ENCODE results near the gene ARHGAP9.
A peak's percentile ranks its signal among the peaks of the same experiment; 100 is the strongest.

Gene ARHGAP9

DNA sequence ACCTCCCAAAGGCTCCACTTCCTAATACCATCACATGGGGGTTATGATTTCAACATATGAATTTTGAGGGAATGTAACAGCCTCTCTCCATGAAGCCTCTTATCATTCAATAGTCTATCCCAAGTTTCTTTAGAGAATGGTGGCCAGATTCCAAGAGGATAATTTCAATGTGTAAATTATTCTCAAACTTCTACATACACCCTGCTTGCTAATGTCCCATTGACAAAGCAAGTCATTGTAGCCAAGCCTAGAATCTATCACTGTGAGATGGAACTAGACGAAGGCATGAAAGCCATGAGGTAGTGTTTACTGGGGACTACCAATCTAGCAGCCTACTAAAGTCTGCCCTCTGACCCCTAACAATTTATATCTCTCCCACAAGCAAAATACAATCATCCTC is 41.3 kb downstream of the ARHGAP9 start:
- Histone ChIP-seq H3K4me3 (no peak overlapping the region), H3K9me3 (replicated peaks in 1 of 11) (peaks cover 7 to 18% (median 16%) of the 10 kb centered on the region in 11 experiments; a peak in 19 of 22 replicates), H3K27ac (no peak overlapping the region), H3K4me1 (peaks cover 10 to 20% (median 12%) of the 10 kb centered on the region in 10 experiments; a peak in 17 of 20 replicates), H3K36me3 (no peaks in the 10 kb centered on the region), H3K9ac (no peak overlapping the region), H3K4me2 (no peak overlapping the region), H3K27me3 (no peaks in the 10 kb centered on the region), H4K20me1 (no peaks in the 10 kb centered on the region)
- TF ChIP-seq Cebpa-rat (IDR thresholded peaks at IDR 0.05), result no peak

- Histone ChIP-seq H3K27ac (peak overlapping the region in 8 of 11 experiments; percentile 26 to 56 (median 41); a peak in 15 of 22 replicates), H3K4me2 (peak overlapping the region; percentile 5 to 56 (median 49); a peak in 18 of 22 replicates), H3K4me3 (no peak overlapping the region), H3K9me3 (replicated peaks in 1 of 11) (no peaks in the 10 kb centered on the region), H3K36me3 (no peaks in the 10 kb centered on the region), H3K27me3 (no peaks in the 10 kb centered on the region), H3K9ac (peak overlapping the region in 9 of 11 experiments; percentile 9 to 51 (median 35); a peak in 11 of 22 replicates), H4K20me1 (no peaks in the 10 kb centered on the region), H3K4me1 (peaks cover 10 to 28% (median 23%) of the 10 kb centered on the region in 10 experiments; a peak in 19 of 20 replicates)
- TF ChIP-seq Cebpa-rat (IDR thresholded peaks at IDR 0.05), result no peak
These were observed 44.4 kb downstream of the ARHGAP9 start for GRCh38 chr12:57435293-57435692.

DNA sequence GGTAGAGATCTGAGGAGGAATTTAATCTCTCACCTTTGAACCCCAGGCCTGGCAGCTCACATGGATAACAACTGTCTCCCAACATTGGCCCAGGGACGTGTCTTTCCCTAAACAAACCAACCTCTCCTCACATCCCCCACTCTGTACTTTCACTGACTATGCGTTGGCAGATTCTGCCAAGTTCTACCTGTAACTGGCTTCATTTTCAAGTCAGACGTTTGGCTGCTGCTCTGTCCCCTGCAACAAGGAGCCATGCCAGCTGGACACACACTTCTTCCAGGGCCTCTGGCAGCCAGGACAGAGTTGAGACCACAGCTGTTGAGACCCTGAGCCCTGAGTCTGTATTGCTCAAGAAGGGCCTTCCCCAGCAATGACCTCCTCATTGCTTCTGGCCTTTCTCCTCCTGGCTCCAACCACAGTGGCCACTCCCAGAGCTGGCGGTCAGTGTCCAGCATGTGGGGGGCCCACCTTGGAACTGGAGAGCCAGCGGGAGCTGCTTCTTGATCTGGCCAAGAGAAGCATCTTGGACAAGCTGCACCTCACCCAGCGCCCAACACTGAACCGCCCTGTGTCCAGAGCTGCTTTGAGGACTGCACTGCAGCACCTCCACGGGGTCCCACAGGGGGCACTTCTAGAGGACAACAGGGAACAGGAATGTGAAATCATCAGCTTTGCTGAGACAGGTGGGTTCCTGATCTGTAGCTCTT is 45.0 kb downstream of the ARHGAP9 start, which contains the start of gene INHBC:
TSS of gene INHBC (plus strand) at position 268 of the 707 bp plus-strand sequence. CDS start at position 371, 103 bp downstream.
- no peaks in the 10 kb centered on the region for H3K9me3 ChIP-seq (replicated peaks in 1 of 11)
- peaks cover 10 to 28% (median 23%) of the 10 kb centered on the region in 10 experiments; a peak in 19 of 20 replicates for H3K4me1 ChIP-seq
- peak within 1 kb of the TSS in 9 of 11 experiments; percentile 9 to 51 (median 35); a peak in 13 of 22 replicates for H3K9ac ChIP-seq
- no peak for TF ChIP-seq Cebpa-rat (IDR thresholded peaks at IDR 0.05)
- H4K20me1 ChIP-seq, result no peaks in the 10 kb centered on the region
- peak within 1 kb of the TSS in 8 of 11 experiments; percentile 26 to 56 (median 41); a peak in 15 of 22 replicates for H3K27ac ChIP-seq
- no peak within 1 kb of the TSS for H3K4me3 ChIP-seq
- H3K36me3 ChIP-seq, result no peaks in the 10 kb centered on the region
- no peaks in the 10 kb centered on the region for H3K27me3 ChIP-seq
- peak within 1 kb of the TSS; percentile 5 to 56 (median 49); a peak in 19 of 22 replicates for H3K4me2 ChIP-seq

DNA sequence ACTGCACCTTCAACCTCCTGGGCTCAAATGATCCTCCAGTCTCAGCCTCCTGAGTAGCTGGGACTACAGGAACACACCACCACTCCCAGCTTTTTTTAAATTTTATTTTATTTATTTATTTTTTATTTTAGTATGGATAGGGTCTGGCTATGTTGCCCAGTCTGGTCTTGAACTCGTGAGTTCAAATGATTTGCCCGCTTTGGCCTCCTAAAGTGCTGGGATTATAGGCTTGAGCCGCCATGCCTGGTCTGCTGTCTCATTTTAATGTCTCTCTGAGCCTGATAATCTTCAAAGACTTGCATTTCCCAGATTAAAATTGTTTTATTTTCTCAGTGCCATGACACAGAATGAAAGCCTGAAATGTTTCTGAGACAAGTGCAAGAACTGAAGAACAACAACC is 46.3 kb downstream of the ARHGAP9 start:
- no peak for TF ChIP-seq Cebpa-rat (IDR thresholded peaks at IDR 0.05)
- Histone ChIP-seq H3K4me3 (no peak overlapping the region), H3K9me3 (replicated peaks in 1 of 11) (no peaks in the 10 kb centered on the region), H3K36me3 (no peaks in the 10 kb centered on the region), H3K4me2 (no peak overlapping the region), H3K27ac (no peak overlapping the region), H3K27me3 (no peaks in the 10 kb centered on the region), H3K9ac (no peak overlapping the region), H3K4me1 (peaks cover 19 to 41% (median 35%) of the 10 kb centered on the region in 10 experiments; a peak in 19 of 20 replicates), H4K20me1 (no peaks in the 10 kb centered on the region)

DNA sequence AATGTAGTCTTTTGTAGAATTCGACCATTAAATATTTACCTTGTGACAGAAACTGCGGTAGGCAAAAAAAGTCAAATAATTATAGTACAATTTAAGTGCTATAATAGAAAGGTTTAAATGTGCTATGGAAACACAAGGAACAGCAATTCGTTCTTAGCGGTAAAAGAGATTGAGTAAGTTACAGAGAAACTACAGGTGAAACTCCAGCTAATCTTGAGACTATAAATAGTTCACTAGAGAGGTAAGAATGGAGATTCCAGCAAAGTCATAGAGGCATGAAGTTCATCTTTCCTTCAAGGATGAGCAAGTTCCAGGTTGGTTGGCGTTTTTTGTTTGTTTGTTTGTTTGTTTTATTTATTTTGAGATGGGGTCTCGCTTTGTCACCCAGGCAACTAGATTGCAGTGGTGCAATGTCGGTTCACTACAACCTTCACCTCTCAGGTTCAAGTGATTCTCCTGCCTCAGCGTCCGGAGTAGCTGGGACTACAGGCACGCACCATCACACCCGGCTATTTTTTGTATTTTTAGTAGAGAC is 47.9 kb downstream of the ARHGAP9 start:
- Histone ChIP-seq H3K4me1 (peaks cover 19 to 42% (median 36%) of the 10 kb centered on the region in 10 experiments; a peak in 19 of 20 replicates), H3K9ac (peak overlapping the region in 10 of 11 experiments; percentile 92 to 99 (median 95); a peak in 15 of 22 replicates), H3K9me3 (replicated peaks in 1 of 11) (no peaks in the 10 kb centered on the region), H3K4me3 (peak overlapping the region in 9 of 10 experiments; percentile 59 to 80 (median 73); a peak in 14 of 20 replicates), H3K27ac (peak overlapping the region; percentile 91 to 98 (median 95); a peak in 21 of 22 replicates), H3K27me3 (no peaks in the 10 kb centered on the region), H3K4me2 (peak overlapping the region; percentile 70 to 87 (median 79); a peak in 20 of 22 replicates), H3K36me3 (peaks cover 0 to 2% (median 0%) of the 10 kb centered on the region in 11 experiments; a peak in 1 of 22 replicates), H4K20me1 (no peaks in the 10 kb centered on the region; a peak in 1 of 22 replicates)
- TF ChIP-seq Cebpa-rat (IDR thresholded peaks at IDR 0.05), result no peak

- peak within 1 kb of the TSS; percentile 79 to 98 (median 89) for H3K4me2 ChIP-seq
- no peaks in the 10 kb centered on the region for H3K27me3 ChIP-seq
- H3K36me3 ChIP-seq, result peaks cover 0 to 8% (median 1%) of the 10 kb centered on the region in 11 experiments; a peak in 11 of 22 replicates
- no peak for TF ChIP-seq Cebpa-rat (IDR thresholded peaks at IDR 0.05)
- H4K20me1 ChIP-seq, result no peaks in the 10 kb centered on the region; a peak in 1 of 22 replicates
- peaks cover 19 to 42% (median 36%) of the 10 kb centered on the region in 10 experiments; a peak in 19 of 20 replicates for H3K4me1 ChIP-seq
- peak within 1 kb of the TSS; percentile 91 to 98 (median 95) for H3K27ac ChIP-seq
- H3K9me3 ChIP-seq (replicated peaks in 1 of 11), result no peaks in the 10 kb centered on the region
- peak within 1 kb of the TSS; percentile 59 to 80 (median 72) for H3K4me3 ChIP-seq
- H3K9ac ChIP-seq, result peak within 1 kb of the TSS; percentile 92 to 99 (median 95)
These were observed 48.6 kb downstream of the ARHGAP9 start, which contains the start of gene R3HDM2 for GRCh38 chr12:57430931-57431566. Gene R3HDM2, minus strand, starts transcription at chr12:57431043. Its CDS starts 120,615 bp downstream, at chr12:57310428.

DNA sequence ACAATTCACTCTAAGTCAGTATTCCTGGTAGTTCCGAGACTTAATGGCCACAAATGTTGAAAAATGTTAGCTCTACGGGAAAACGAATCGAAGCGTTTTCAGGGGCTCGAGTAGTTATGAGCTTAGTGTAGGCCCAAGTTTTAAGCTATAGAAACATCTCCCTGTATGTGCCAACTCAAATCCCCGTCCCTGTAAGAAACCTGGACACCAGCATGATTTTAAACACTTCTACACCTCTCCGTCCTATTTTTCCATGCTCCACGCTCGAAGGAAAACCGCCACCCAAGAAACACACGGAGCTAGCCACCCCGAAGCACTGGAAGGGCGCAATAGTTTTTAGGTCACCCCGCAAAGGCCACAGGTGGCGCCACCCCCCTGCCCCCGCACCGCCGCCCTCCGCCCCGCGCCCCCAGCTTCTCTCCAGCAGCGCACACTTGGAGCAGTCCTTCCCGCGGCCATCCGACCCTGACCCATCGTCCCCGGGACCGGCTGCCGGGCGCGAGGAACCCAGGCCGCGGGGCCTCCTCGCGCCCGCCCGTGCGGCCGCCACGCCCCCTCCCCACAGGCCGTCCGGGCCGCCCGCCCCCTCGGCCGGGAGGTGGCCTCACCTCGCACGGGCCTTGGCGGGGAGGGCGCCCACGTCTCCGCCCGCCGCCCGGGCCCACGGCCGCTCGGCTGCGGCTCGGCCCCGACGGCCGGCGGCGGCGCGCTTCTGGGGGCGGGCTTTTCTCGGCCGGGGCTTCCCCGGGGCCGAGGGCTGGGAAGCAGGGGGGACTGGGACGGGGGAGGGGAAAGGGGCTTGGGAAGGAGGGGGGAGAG is 49.3 kb downstream of the ARHGAP9 start:
- peak overlapping the region; percentile 91 to 98 (median 95) for H3K27ac ChIP-seq
- TF ChIP-seq Cebpa-rat (IDR thresholded peaks at IDR 0.05), result no peak
- H3K27me3 ChIP-seq, result no peaks in the 10 kb centered on the region

More for the DNA sequence above, 49.3 kb downstream of the ARHGAP9 start:
- H3K9me3 ChIP-seq (replicated peaks in 1 of 11), result no peaks in the 10 kb centered on the region
- peak overlapping the region; percentile 92 to 99 (median 95) for H3K9ac ChIP-seq
- peak overlapping the region; percentile 59 to 80 (median 72) for H3K4me3 ChIP-seq
- H3K4me1 ChIP-seq, result peaks cover 16 to 38% (median 32%) of the 10 kb centered on the region in 10 experiments; a peak in 19 of 20 replicates
- H4K20me1 ChIP-seq, result no peaks in the 10 kb centered on the region; a peak in 1 of 22 replicates
- peak overlapping the region; percentile 75 to 98 (median 89) for H3K4me2 ChIP-seq
- H3K36me3 ChIP-seq, result peaks cover 7 to 15% (median 9%) of the 10 kb centered on the region in 11 experiments; a peak in 19 of 22 replicates
